Measurements from ENCODE around the gene POTEM.
"Not testable (repeated sequence)": the region's sequence is repeated elsewhere in the genome, so short reads cannot be mapped to it uniquely, and the experiment has no call there.

POTEM gene

GRCh38 chr14:18967134-18967533 is at the start of gene POTEM:
TSS of gene POTEM (plus strand) at chr14:18967434. CDS start at chr14:18967486, 52 bp downstream.
- DNase-seq (ENCODE audit: insufficient read length, low spot score); FAIRE-seq: not testable (repeated sequence)

- DNase-seq (ENCODE audit: insufficient read length, low spot score); FAIRE-seq: not testable (repeated sequence)
These were observed 48.9 kb upstream of the POTEM start for GRCh38 chr14:18918345-18918744.

GRCh38 chr14:18920052-18920451 is 47.2 kb upstream of the POTEM start:
- DNase-seq (ENCODE audit: insufficient read length, low spot score); FAIRE-seq: not testable (repeated sequence)

- FAIRE-seq; DNase-seq (ENCODE audit: insufficient read length, low spot score): not testable (repeated sequence)
These were observed 46.1 kb upstream of the POTEM start for GRCh38 chr14:18921055-18921701.

- not testable (repeated sequence) for DNase-seq (ENCODE audit: insufficient read length, low spot score); FAIRE-seq
These were observed 30.4 kb upstream of the POTEM start for GRCh38 chr14:18936848-18937247.

GRCh38 chr14:18938733-18939132 is 28.5 kb upstream of the POTEM start:
- DNase-seq (ENCODE audit: insufficient read length, low spot score); FAIRE-seq: not testable (repeated sequence)

GRCh38 chr14:18949939-18950338 is 17.3 kb upstream of the POTEM start:
- FAIRE-seq; DNase-seq (ENCODE audit: insufficient read length, low spot score): not testable (repeated sequence)

- not testable (repeated sequence) for FAIRE-seq; DNase-seq (ENCODE audit: insufficient read length, low spot score)
These were observed 14.1 kb upstream of the POTEM start for GRCh38 chr14:18953085-18953484.

- not testable (repeated sequence) for FAIRE-seq
These were observed 11.4 kb upstream of the POTEM start for GRCh38 chr14:18955816-18956215.

GRCh38 chr14:18961576-18961975 is 5.7 kb upstream of the POTEM start:
- DNase-seq (ENCODE audit: insufficient read length, low spot score); FAIRE-seq: not testable (repeated sequence)

More at GRCh38 chr14:18955816-18956215, 11.4 kb upstream of the POTEM start:
- DNase-seq (ENCODE audit: insufficient read length, low spot score) = not testable (repeated sequence)

- not testable (repeated sequence) for FAIRE-seq; DNase-seq (ENCODE audit: insufficient read length, low spot score)
These were observed 5.1 kb upstream of the POTEM start for GRCh38 chr14:18962143-18962542.

- not testable (repeated sequence) for DNase-seq (ENCODE audit: insufficient read length, low spot score); FAIRE-seq
These were observed 4.0 kb upstream of the POTEM start for GRCh38 chr14:18963276-18963675.

GRCh38 chr14:18964878-18965277 is 2.4 kb upstream of the POTEM start:
- FAIRE-seq; DNase-seq (ENCODE audit: insufficient read length, low spot score): not testable (repeated sequence)

- not testable (repeated sequence) for DNase-seq (ENCODE audit: insufficient read length, low spot score); FAIRE-seq
These were observed 35.3 kb downstream of the POTEM start for GRCh38 chr14:19002566-19002965.

GRCh38 chr14:19006490-19006889 is 39.3 kb downstream of the POTEM start:
- DNase-seq (ENCODE audit: insufficient read length, low spot score); FAIRE-seq: not testable (repeated sequence)

- not testable (repeated sequence) for FAIRE-seq; DNase-seq (ENCODE audit: insufficient read length, low spot score)
These were observed 40.4 kb downstream of the POTEM start for GRCh38 chr14:19007678-19008077.

GRCh38 chr14:19011029-19011428 is 43.8 kb downstream of the POTEM start:
- DNase-seq (ENCODE audit: insufficient read length, low spot score); FAIRE-seq: not testable (repeated sequence)

- not testable (repeated sequence) for DNase-seq (ENCODE audit: insufficient read length, low spot score); FAIRE-seq
These were observed 44.5 kb downstream of the POTEM start for GRCh38 chr14:19011703-19012102.

- FAIRE-seq; DNase-seq (ENCODE audit: insufficient read length, low spot score): not testable (repeated sequence)
These were observed 48.0 kb downstream of the POTEM start for GRCh38 chr14:19015185-19015584.

- FAIRE-seq; DNase-seq (ENCODE audit: insufficient read length, low spot score): not testable (repeated sequence)
These were observed 57.9 kb downstream of the POTEM start for GRCh38 chr14:19025080-19025589.

GRCh38 chr14:19026649-19027351 is 59.6 kb downstream of the POTEM start:
- not testable (repeated sequence) for FAIRE-seq; DNase-seq (ENCODE audit: insufficient read length, low spot score)
